Renal cortical epithelial cell (primary cell): Measurements from ENCODE around the gene CGNL1. TPM values are rescaled to one million over a fixed set of nuclear protein-coding genes. Genes with fewer than 3 reads are reported as not detected.

Source experiments
- DNase-seq: peaks from one replicate; pipeline ENCODE4 v3.0.0-alpha.2; 2011; ENCODE audit warnings: low read depth
- total RNA-seq: library from RNA; depleted of rRNA; stranded (reverse); fragments of >200 nt; gene quantifications from 2 replicates; pipeline ENCODE4 v1.2.3, GENCODE V29; 2014

The CGNL1 gene, protein sequence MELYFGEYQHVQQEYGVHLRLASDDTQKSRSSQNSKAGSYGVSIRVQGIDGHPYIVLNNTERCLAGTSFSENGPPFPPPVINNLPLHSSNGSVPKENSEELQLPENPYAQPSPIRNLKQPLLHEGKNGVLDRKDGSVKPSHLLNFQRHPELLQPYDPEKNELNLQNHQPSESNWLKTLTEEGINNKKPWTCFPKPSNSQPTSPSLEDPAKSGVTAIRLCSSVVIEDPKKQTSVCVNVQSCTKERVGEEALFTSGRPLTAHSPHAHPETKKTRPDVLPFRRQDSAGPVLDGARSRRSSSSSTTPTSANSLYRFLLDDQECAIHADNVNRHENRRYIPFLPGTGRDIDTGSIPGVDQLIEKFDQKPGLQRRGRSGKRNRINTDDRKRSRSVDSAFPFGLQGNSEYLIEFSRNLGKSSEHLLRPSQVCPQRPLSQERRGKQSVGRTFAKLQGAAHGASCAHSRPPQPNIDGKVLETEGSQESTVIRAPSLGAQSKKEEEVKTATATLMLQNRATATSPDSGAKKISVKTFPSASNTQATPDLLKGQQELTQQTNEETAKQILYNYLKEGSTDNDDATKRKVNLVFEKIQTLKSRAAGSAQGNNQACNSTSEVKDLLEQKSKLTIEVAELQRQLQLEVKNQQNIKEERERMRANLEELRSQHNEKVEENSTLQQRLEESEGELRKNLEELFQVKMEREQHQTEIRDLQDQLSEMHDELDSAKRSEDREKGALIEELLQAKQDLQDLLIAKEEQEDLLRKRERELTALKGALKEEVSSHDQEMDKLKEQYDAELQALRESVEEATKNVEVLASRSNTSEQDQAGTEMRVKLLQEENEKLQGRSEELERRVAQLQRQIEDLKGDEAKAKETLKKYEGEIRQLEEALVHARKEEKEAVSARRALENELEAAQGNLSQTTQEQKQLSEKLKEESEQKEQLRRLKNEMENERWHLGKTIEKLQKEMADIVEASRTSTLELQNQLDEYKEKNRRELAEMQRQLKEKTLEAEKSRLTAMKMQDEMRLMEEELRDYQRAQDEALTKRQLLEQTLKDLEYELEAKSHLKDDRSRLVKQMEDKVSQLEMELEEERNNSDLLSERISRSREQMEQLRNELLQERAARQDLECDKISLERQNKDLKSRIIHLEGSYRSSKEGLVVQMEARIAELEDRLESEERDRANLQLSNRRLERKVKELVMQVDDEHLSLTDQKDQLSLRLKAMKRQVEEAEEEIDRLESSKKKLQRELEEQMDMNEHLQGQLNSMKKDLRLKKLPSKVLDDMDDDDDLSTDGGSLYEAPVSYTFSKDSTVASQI
- total RNA-seq, result 6.9 and 57.5 TPM in 2 replicates

DNA sequence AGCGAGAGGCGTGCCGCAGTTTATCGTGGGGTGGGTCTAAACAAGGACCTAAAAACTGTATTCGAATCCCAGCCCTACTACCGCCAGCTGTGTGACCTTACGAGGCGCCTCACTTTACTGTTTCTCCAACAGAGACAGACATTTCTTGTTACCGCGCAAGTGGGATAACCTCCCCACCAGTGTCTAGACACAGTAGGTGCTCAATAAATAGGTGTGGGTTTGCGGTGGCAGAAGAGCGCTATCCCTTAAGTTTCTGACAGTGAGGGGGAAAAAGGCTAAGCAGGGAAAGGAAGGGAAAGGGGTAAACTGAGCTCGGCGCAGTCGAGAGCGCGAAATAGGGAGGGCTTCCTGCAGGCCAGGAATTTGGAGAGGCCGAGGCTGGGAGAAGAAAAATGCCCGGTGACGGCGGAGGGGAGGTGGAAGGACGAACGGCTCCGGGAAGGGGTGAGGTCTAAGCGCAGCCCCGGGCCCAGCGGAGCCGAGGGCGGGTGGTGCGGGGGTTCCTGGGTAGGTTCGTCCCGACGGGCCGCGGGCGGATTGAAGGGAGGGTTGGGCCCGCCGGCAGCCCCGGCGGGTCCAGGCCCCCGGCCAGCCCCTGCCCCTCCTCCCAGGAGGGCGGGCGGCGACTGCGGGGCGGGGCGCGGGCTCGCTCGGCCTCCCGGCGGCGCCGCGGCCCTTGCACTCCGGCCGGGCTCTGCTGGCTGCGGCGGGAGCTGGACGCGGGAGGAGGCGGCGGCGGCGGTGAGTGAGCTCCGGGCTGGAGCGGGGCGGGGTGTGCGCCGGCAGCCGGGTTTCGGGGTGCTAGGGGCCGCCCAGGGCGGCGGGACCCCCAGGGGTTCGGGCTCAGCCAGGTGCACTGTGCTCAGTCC lies at the start of gene CGNL1:
Gene CGNL1 (plus strand): TSS at position 679 of the 869 bp plus-strand sequence. CDS start 61,495 bp downstream, outside the sequence.
- DNase-seq, result no peak

DNA sequence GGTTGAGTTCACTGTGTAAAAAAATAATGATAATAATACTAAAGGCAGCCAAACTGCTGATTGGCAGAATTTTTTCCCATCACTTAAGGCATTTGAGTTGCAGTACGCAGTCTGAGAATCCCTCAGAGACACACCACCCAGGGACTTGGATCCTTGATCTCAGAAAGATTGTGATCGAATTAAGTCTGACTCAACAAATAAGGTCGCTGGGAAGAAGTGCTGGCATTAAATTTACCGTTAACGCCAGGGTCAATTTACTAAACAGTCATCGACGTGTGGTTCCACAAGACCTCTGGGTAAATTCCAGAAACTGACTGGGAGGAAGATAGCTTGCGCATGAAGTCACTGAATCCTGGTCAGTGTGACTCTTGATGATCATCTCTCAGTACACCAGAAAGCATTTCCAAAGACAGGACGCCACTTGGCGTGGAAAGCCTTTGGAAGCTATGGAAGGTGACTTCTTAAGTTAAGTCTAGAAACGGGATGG lies 48.3 kb upstream of the CGNL1 start:
- DNase-seq, result peak; percentile 33

DNA sequence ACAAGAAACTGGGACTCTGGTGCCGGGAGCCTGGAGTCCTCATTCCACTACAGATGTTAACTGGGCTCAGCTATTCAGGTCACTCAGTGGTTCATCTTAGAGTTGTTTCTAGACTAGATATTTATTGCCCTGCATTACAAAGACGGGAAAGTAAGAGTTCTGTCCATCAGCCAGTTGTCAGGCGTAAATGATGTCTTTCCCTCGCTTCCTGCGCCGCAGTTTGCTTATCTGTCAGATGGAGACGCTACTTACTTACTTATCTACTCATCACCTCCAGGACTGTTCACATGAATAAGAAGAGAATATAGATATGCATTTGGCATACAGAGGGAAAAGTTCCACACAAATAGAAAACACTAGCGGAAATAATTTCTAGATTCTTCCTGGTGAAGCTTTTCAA lies 47.8 kb upstream of the CGNL1 start:
- DNase-seq, result no peak

DNA sequence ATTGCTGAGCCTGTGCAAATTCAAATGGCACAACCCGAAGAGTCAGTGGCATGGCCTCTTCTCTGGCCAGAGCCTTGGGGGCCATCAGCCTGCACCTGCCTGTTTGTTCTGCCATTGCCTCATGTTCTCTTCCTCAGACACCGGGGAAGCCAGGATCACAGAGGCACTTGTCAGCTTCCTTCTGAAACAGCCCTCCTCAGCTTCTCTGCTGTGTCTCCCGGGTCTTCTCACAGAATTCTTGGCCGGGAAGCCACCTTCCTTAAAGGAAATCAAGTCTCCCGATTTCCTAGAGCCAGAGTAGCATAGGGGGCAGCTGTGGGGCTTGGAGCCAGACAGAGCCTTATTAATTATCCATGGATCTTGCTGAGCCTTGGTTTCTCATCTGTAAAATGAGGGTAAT lies 47.4 kb upstream of the CGNL1 start:
- no peak for DNase-seq

DNA sequence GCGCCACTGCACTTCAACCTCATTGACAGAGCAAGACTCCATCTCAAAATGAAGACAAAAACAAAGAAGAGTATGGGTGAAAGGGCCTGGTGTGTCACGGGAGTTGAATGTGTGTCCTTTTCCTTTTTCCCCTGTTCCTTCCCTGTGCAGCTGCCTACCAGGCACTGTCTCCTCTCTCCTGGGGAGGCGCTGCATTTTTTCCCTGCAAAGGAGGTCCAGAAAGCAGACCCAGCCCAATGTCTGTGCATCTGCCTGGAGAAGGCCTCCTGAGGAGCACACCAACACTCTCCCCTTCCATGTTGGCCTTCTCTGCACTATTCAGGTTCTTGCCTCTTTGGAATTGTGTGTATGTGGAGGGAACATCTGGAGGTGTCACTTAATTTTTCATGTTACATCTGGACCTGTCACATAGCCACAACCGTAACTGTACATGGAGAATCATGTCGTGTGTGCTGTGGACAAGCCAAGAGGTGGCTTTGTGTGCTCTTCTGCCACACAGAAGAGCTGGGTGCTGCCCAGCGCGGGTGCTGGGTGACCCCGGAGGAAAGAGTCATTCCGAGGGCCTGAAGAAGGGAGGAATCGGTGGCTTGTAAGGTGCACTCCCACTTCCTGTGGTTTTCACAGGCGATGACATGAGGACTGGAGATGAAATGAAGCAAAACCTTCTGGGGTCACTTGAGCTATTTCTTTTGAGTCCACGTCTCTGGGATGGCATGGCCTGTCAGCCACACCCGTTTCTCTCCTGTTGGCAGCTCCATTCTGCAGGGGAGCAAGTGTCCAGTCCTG lies 46.5 kb upstream of the CGNL1 start:
- no peak for DNase-seq

DNA sequence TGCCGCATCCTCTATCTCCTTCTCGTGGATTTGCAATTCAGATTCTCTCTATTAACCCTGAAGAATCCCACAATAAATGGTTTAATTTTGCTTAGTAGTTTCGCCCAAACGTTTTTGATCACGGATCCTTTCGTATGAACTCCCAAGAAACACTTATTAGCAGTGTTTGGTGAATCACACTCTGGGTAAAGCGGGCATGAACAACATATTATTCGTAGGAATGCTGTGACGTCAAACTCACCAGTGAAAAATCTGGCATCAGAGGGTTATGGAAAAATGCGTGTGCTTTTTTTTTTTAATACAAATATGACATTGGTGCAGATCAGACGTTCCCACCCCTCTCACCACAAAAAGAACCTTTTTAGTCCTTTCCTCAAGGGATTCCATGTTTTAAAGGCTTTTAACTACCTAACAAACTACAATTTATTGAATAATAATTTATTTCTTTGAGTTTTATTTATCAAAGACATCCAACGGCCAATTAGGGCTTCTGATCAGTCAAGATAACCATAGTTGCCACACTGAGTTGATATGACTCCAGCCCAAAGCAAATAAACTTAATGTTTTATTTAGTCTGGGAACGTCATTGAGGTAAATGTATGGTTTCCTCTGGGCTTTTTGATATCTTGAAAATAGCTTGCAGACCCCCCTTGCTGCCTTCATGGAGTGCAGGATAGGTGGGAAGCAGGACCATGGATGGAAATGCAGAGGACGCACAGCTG lies 45.5 kb upstream of the CGNL1 start:
- no peak for DNase-seq

DNA sequence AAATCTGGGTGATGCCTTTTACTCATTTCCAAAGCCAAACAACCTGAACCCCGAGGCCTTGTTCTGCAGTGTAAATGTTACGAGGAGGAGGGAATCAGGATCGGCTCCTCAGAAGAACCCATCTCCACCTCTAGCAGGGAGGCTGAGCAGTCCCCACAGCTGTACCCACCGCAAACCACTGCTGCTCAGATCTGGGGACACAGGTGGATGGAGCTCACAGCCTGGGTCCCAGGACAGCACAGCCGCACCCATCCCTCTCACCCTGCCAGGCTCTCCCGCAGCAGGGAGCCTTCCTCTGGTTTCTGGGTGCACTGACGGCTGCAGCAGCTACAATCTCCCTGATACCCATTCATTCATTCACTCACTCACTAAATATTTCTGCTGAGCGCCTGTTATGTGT lies 44.0 kb upstream of the CGNL1 start:
- no peak for DNase-seq

DNA sequence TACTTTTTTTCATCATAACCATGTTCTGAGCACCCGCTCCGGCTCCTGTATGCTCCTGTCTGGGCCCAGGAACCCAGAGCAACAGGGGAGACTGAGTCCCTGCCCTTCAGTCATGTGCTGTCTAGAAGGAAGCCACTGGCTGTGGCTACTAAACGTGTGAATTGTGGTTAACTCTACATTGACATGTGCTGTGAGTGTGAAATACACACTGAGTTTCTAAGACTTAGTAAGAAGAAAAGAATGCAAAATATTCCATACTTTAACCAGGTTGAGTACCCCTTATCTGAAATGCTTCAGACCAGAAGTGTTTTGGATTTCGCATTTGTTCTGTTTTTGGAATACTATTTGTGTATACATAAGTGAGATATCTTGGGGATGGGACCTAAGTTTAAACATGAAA lies 42.8 kb upstream of the CGNL1 start:
- DNase-seq, result peak; percentile 57

DNA sequence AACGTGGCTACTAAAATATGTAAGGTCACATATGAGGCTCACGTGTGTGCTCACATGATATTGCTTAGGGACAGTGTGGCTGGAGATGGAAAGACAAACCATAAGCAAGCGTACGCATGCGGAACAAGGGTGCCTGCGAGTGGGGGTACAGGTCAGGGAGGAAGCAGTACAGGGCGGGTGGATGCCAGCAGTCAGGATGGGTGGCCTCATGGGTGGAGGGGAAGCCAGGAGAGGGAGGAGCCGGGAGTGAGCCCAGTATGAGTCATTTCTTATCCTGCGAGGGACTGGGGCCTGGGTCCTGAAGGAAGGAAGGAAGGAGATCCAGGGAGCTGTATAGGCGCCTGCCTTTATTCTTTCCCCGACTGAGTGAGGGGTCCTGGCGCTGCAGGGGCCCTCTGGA lies 42.0 kb upstream of the CGNL1 start:
- DNase-seq, result peak; percentile 35

DNA sequence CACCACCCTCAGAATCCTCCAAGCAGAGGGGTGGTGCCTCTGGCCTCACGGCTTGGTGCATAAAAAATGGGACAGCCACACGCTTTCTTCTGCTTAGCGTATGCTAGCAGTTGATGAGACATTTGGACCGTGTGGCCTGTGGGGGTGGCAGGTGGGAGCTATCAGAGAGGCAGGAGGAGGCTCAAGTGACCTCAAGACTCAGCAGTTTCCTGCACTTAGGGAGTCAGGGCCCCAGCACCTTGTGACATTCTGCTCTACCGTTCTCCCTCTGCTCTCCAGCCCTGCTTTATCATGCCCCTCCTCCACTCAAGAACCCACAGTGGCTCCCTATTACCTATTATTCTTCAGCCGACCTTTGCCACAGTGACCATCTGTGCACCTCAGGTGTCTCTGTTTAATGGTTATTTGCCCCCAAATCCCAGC lies 41.0 kb upstream of the CGNL1 start:
- no peak for DNase-seq

DNA sequence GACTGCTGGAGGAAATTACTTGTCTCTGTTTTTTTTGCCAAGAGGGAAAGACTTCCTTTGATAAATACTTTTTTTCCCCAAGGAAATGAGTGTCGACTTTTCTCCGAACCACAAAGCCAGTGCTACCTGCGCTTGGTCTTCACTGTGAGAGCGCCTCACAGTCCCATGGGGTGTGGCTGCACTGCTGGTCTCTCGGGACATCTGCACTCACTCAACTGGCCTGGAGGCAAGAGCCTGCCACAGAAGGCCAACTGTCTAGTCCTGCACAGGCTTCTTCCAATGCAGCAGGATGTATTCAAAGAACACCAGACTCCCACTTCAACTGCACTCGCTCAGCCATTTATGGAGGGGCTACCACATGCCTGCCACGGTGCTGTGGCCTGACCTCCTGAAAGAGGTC lies 40.6 kb upstream of the CGNL1 start:
- no peak for DNase-seq

DNA sequence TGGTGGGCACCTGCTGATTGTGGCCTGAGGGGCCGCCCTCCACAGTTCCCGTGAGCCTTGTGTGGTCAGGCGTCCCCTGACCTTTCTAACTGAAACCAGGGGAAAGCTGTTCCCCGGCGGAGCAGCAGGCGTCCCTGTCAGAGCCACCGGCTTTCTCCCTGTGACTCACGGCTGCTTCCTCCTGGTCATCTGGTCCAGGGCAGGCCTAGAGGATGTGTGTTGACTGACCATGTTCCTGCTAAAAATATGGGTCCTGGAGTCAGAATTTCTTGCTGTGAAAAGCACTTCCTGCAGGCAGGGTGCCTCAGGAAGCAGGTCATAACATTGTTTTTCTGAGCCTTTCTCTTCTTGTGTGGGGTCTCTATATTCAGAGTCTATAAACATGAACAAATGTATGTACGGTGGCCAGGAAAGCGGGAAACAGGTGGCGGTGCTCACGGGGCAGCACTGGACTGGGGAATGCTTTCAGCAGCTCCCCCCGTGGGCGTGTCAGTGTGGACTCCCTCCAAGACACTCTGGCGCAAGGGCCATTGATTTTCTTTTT lies 38.4 kb upstream of the CGNL1 start:
- DNase-seq, result no peak

DNA sequence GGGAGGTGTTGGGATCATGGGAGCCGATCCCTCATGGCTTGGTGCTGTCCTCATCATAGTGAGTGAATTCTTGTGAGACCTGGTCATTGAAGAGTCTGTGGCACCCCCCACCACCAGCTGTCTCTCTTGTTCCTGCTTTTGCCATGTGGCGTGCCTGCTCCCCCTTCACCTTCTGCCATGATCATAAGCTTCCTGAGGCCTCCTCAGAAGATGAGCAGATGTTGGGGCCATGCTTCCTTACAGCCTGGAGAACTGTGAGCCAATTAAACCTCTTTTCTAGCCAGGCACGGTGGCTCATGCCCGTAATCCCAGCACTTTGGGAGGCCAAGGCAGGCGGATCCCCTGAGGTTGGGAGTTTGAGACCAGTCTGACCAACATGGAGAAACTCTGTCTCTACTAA lies 37.0 kb upstream of the CGNL1 start:
- DNase-seq, result no peak

DNA sequence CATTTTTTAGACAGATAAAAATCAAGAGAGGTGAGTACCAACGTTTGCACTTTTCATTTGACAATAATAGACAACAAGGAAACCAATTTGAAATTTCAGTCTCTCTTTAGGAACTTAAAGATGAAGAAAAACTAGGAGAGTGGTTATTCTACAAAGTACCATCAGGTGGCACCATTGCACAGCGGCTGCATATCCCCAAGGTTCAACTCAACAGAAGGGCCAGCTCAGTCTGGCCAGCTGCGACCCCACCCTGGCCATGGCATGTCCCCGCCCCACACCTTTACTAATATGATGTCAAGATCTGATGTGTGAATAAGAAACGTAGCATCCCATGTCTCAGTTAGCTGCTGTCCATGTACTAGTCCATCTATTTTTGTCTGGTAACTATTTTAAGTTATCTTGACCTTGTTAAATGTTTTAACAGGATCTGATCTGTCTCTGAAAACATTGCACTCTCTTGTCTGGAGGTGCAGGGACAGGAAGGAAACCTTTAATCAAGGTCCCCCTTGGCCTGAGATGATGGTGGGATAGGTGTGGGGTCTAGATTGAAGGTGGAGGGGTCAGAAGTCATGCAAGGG lies 35.5 kb upstream of the CGNL1 start:
- DNase-seq, result peak; percentile 72

DNA sequence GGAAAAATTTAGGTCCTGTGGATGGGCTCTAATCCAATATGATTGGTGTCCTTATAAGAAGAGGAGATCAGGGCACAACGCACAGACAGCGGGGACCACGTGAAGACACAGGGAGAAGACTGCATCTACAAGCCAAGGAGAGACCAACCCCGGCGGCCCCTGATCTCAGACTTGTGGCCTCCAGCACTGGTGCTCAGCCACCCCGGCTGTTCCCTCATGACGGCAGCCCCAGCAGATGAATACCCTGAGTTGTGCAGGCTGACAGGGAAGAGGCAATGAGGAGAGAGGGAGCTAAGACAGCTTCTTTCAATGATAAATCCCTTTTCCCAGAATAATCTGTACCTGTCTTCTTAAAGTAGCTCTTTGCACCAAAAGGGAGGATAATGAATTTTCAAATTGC lies 33.3 kb upstream of the CGNL1 start:
- no peak for DNase-seq

DNA sequence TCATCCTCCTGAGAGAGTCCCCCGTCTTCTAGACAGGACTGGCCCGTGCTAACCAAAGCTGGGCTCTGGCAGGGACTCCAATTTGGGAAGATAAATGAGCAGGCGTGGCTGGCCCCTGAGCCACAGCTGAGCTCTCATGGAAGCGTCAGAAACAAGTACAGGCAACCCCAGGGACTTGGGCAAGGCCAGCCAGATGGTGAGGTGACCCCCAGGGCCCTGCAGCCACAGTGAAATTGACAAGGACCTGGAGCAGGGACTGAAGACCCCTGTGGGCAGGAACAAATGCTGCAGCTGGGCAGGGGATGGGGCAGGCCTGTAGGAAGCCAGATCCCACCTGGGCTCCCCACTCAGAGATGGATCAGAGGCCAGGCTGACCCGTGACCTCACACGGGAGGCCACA lies 32.8 kb upstream of the CGNL1 start:
- DNase-seq, result no peak

DNA sequence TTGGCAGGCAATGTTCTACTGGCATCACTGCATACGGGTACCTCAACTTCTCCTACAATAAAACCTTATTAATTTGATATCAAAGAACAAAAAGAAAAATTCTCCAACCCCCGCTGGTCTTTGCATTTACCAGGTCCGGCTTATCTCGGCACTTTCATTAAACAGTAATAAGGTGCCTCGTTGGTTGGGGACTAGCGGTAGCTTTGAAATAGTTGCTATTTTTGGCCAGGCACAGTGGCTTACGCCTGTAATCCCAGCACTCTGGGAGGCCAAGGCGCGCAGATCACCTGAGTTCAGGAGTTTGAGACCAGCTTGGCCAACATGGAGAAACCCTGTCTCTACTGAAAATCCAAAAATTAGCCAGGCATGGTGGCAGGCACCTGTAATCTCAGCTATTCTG lies 32.0 kb upstream of the CGNL1 start:
- DNase-seq, result no peak

DNA sequence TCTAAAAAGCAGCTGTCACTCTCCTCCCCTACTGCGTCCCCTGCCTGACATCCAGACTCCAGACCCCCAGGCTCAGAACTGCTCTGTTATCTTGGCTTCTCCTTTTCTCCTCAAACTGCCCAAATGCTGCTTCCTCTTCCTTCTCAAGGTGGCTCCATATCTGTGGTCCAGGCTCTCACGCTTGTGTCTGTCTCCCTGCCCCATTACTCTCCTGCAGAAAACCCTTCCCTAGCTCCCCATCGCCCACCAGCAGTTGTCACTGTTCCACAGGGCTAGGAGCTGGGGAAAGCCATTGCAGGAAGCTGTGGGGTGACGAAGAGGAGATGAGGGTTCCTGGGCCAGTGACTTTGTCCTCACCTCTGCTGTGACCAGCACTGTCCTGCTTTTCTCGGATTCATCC lies 30.7 kb upstream of the CGNL1 start:
- no peak for DNase-seq

DNA sequence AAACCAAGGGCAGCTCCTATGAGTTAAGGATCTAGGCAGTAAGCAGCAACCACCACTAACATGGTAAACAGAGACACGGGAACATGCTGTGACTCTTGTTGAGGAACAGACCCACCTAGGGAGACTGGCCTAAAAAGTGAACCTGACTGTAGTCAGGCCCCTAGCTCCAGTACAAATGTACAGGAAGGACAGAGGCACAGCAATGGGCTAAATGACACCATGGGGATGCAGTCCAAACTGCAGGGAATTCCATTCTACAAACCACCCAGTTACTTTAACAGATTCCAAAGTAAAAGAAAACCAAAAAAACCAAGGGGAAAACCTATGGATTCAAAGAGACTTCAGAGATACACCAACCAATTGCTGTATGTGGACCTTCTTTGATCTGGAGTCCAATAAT lies 28.2 kb upstream of the CGNL1 start:
- no peak for DNase-seq
